Sigmoid colon (tissue), 7 donors: ENCODE data around the gene EIF1AD. TPM values are rescaled to one million over a fixed set of nuclear protein-coding genes. Genes with fewer than 3 reads are reported as not detected.

Experiments used
- DNase-seq: peaks from one replicate; pipeline ENCODE4 v3.0.0-alpha.2; 2019
- H3K27ac ChIP-seq, 4 donors: fragments of 200-600 bp; sonication (generic); one replicate each; pipeline ENCODE4 v1.5.1; 2016 to 2019; ENCODE audit warnings: mild to moderate bottlenecking in 1 of 4
- H3K27me3 ChIP-seq, 3 donors: fragments of 200-600 bp; sonication (generic); one replicate each; pipeline ENCODE4 v1.5.1; 2019; ENCODE audit warnings: mild to moderate bottlenecking in 1 of 3
- H3K36me3 ChIP-seq, 4 donors: fragments of 200-600 bp; sonication (generic); one replicate each; pipeline ENCODE4 v1.5.1; 2016 to 2019
- H3K4me1 ChIP-seq, 4 donors: fragments of 200-600 bp; sonication (generic); one replicate each; pipeline ENCODE4 v1.5.1; 2017 to 2019
- H3K4me3 ChIP-seq, 4 donors: fragments of 200-600 bp; sonication (generic); one replicate each; pipeline ENCODE4 v1.5.1; 2017 to 2019; ENCODE audit warnings: mild to moderate bottlenecking in 2 of 4, moderate library complexity in 1 of 4
- H3K9me3 ChIP-seq, 4 donors: fragments of 200-600 bp in 3 of 4; sonication (generic) in 3 of 4; one replicate each; pipeline versions ENCODE4 v1.5.1 to v1.6.1; 2013 to 2019
- EP300 ChIP-seq, 4 donors: sonication (generic); formaldehyde crosslinking; IDR thresholded peaks; one replicate each; pipeline ENCODE4 v1.6.1; 2017; ENCODE audit warnings: antibody characterized with exemption in 4 of 4
- POLR2A ChIP-seq, 2 donors: fragments of 450-650 bp; IDR thresholded peaks; one replicate each; pipeline ENCODE4 v1.6.1; 2016; ENCODE audit warnings: antibody characterized with exemption in 2 of 2, mild to moderate bottlenecking in 2 of 2, moderate library complexity in 2 of 2
- POLR2AphosphoS5 ChIP-seq, 4 donors: sonication (generic); formaldehyde crosslinking; IDR thresholded peaks; one replicate each; pipeline ENCODE4 v1.6.1; 2017; ENCODE audit warnings: antibody characterized with exemption in 4 of 4
- WGBS, 2 donors: extraction: QIAGEN DNeasy Blood & Tissue Kit; methylation state at CpG; one replicate each; pipeline ENCODE4 v1.1.7; 2013; 5-methylcytosine and 5-hydroxymethylcytosine counted together
- intact Hi-C: fragments of 100-400 bp; cut with DNase I; formaldehyde crosslinking; loops from one replicate; pipeline ENCODE4 v1.15.1; 2023
- polyA plus RNA-seq, 3 donors: library from polyadenylated mRNA; stranded (reverse); fragments of 200-250 nt; gene quantifications; one replicate each; pipeline ENCODE4 v1.2.3, GENCODE V29; 2013
- total RNA-seq, 4 donors: library from RNA; depleted of rRNA; stranded (reverse); fragments of >200 nt; gene quantifications; one replicate each; pipeline ENCODE4 v1.1.0, GENCODE V29; 2016
- TF ChIP-seq, protein P1 (sequence below), 4 experiments: fragments of 450-650 bp in 3 of 4; fragments of 200-600 bp in 1 of 4; IDR thresholded peaks; one replicate each; pipeline ENCODE4 v1.5.1; 2016 to 2019; ENCODE audit warnings: antibody characterized with exemption in 4 of 4, mild to moderate bottlenecking in 3 of 4, moderate library complexity in 2 of 4
- donor health status: healthy with polysubstance abuse.
- donor health status: Bipolar disorder and iron deficiency.
- donor health status: healthy.

Gene EIF1AD
- total and polyA plus RNA-seq, 7 donors = 13.8 to 26.0 (median 20.4) TPM

DNA sequence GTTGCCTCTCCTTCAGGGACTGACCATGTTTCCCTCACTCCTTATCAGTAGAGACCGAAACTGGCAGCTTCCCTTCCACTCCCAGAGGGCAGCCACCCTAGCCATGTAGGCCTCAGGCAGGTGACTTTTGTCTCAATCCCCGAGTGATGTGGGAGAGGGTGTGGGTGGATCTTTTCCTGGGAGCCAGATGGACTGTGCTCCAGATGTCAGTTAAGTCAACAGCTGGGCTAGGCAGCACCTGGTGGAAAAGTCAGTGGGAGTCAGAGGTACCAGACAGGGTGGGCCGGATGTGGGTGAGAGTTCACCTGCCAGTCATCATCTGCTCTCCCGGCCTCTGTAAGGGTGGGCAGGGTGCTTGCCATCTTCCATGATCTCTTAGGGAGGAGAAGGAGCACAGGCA, 2.2 kb upstream of the EIF1AD start:
- Histone ChIP-seq H3K27me3 (no peaks in the 10 kb centered on the region), H3K27ac (no peak overlapping the region), H3K4me1 (peaks cover 0 to 30% (median 26%) of the 10 kb centered on the region in 4 donors), H3K9me3 (no peaks in the 10 kb centered on the region), H3K36me3 (peaks cover 17 to 35% (median 17%) of the 10 kb centered on the region in 4 donors), H3K4me3 (no peak overlapping the region)
- 72 to 89% methylated on average over 4 of the region's 4 CpGs for WGBS, 2 donors
- intact Hi-C loops = loop anchor here (5.0 kb wide), 2 partner anchors 48 to 117 kb away; partner anchors contain the start of genes FIBP and SF3B2
- DNase-seq = no peak
- TF ChIP-seq EP300 (IDR thresholded peaks at IDR 0.05) = no peak
- no peak for TF ChIP-seq POLR2AphosphoS5 (IDR thresholded peaks at IDR 0.05)
- no peak for TF ChIP-seq POLR2A (IDR thresholded peaks at IDR 0.05)
- TF ChIP-seq, protein P1, sequence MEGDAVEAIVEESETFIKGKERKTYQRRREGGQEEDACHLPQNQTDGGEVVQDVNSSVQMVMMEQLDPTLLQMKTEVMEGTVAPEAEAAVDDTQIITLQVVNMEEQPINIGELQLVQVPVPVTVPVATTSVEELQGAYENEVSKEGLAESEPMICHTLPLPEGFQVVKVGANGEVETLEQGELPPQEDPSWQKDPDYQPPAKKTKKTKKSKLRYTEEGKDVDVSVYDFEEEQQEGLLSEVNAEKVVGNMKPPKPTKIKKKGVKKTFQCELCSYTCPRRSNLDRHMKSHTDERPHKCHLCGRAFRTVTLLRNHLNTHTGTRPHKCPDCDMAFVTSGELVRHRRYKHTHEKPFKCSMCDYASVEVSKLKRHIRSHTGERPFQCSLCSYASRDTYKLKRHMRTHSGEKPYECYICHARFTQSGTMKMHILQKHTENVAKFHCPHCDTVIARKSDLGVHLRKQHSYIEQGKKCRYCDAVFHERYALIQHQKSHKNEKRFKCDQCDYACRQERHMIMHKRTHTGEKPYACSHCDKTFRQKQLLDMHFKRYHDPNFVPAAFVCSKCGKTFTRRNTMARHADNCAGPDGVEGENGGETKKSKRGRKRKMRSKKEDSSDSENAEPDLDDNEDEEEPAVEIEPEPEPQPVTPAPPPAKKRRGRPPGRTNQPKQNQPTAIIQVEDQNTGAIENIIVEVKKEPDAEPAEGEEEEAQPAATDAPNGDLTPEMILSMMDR (IDR thresholded peaks at IDR 0.05) = no peak

DNA sequence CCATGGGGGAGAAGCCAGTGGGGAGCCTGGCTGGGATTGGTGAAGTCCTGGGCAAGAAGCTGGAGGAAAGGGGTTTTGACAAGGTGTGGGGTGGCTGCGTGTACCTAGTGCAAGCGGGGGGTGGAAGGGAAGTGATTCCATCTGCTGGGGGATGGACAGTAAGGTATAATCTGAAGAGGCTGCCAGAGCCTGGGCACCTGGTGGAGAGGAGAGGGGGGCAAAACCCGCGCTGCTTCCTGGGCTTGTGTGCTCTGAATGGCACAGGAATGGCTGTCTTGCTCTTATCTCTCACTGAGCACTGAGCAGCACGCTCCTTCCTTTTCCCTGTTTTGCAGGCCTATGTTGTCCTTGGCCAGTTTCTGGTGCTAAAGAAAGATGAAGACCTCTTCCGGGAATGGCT, 1.3 kb upstream of the EIF1AD start:
- H3K4me1 ChIP-seq = peaks cover 0 to 31% (median 26%) of the 10 kb centered on the region in 4 donors
- H3K4me3 ChIP-seq = peak overlapping the region; percentile 66 to 85 (median 72)
- DNase-seq = no peak
- H3K36me3 ChIP-seq = peaks cover 26 to 44% (median 26%) of the 10 kb centered on the region in 4 donors
- intact Hi-C loops = loop anchor here (5.0 kb wide), 2 partner anchors 49 to 116 kb away; partner anchors contain the start of genes FIBP and SF3B2
- H3K27me3 ChIP-seq = no peaks in the 10 kb centered on the region
- WGBS, 2 donors = 48 to 80% methylated on average over 6 of the region's 6 CpGs
- peak overlapping the region; percentile 86 to 94 (median 92) for H3K27ac ChIP-seq
- H3K9me3 ChIP-seq = no peaks in the 10 kb centered on the region
- TF ChIP-seq POLR2A (IDR thresholded peaks at IDR 0.05) = no peak
- TF ChIP-seq, protein P1 (IDR thresholded peaks at IDR 0.05) = no peak
- TF ChIP-seq POLR2AphosphoS5 (IDR thresholded peaks at IDR 0.05) = no peak
- TF ChIP-seq EP300 (IDR thresholded peaks at IDR 0.05) = no peak

DNA sequence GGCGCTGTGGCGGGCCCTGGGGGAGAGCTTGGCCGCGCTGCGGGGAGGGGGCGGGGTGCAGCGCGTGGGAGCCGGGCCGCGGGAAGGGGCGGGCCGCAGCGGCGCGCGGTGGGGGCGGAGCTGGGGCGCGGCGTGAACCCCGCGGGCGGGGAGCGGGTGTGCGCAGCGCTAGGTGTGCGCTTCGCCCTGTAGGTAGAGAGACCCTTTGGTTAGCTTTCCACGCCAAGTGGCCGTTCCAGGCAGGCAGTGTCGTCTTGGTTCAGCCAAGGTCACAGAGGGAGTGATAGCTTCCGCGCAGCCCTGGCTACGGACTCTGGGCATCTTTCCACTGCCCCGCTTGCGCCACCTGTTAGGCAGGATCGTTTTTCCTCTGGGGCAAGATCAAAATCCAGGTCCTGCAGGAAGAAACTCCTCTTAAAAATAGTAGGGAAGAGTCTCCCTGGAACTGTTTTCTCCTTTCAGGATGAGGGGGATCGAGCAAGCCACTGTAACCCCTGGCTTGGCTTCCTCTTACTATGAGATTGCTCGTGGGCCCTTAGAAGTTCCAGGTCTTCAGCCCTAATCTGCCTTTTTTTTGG, 780 bp upstream of the EIF1AD start:
- Histone ChIP-seq H3K4me1 (peaks cover 0 to 31% (median 26%) of the 10 kb centered on the region in 4 donors), H3K27me3 (no peaks in the 10 kb centered on the region), H3K36me3 (peaks cover 26 to 50% (median 31%) of the 10 kb centered on the region in 4 donors), H3K4me3 (peak overlapping the region; percentile 66 to 85 (median 72)), H3K9me3 (no peaks in the 10 kb centered on the region), H3K27ac (peak overlapping the region; percentile 86 to 94 (median 92))
- TF ChIP-seq EP300 (IDR thresholded peaks at IDR 0.05) = no peak
- TF ChIP-seq POLR2A (IDR thresholded peaks at IDR 0.05) = no peak
- TF ChIP-seq POLR2AphosphoS5 (IDR thresholded peaks at IDR 0.05) = peak in 2 of 4 donors; percentile 4 to 32
- peak; percentile 82 for DNase-seq
- intact Hi-C loops = loop anchor here (1.0 to 5.0 kb wide), 3 partner anchors 41 to 115 kb away; partner anchors contain the start of genes FIBP, SART1 and SF3B2
- 0 to 1% methylated on average over 40 of the region's 40 CpGs for WGBS, 2 donors

DNA sequence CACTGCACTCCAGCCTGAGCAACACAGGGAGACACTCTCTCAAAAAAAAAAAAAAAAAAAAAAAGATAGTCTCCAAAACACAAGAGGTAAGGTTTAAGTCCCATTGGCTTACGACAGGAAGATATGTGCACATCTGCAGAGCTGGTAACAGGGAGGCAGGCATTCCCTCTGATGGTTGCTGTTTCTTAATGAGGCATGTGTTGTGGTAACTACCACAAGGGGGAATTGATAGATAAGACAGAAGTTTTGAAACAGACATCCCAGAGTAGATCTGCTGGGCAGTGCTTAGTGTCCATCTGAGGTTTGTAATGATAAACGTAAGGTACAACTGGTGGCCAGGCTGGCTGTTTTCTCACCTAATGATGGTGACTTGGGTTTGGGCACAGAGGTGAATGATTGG, 4.7 kb downstream of the EIF1AD start:
- WGBS, 2 donors = 88 to 90% methylated on average over 2 of the region's 2 CpGs
- peaks cover 28 to 40% (median 30%) of the 10 kb centered on the region in 4 donors for H3K36me3 ChIP-seq
- intact Hi-C loops = no loop called here

DNA sequence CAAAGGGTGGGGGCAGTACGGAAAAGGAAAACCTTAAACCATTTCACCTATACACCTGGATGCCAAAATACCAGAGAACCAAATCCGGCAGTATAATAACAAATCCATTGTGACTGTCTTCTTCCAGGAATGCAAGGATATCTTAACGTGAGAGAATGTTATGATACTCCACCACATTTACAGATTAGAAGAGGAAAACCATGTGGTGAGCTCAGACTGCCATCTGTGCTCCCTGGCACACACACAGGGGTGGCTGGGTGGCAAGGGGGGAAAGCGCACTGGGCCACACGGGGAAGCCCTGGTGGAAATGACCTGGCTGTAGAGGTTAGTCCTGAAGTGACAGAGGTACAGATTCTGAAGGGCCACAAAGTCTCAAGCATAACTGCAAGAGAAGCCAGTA, 9.9 kb downstream of the EIF1AD start:
- H3K9me3 ChIP-seq = no peaks in the 10 kb centered on the region
- 86 to 90% methylated on average over 5 of the region's 5 CpGs for WGBS, 2 donors
- DNase-seq = no peak
- H3K27ac ChIP-seq = no peak overlapping the region
- peaks cover 0 to 6% (median 2%) of the 10 kb centered on the region in 4 donors for H3K36me3 ChIP-seq
- intact Hi-C loops = no loop called here
- no peak for TF ChIP-seq EP300 (IDR thresholded peaks at IDR 0.05)
- TF ChIP-seq, protein P1 (IDR thresholded peaks at IDR 0.05) = no peak
- TF ChIP-seq POLR2A (IDR thresholded peaks at IDR 0.05) = no peak
- no peak for TF ChIP-seq POLR2AphosphoS5 (IDR thresholded peaks at IDR 0.05)
- no peak overlapping the region for H3K4me3 ChIP-seq
- H3K27me3 ChIP-seq = no peaks in the 10 kb centered on the region
- H3K4me1 ChIP-seq = no peaks in the 10 kb centered on the region

More for the DNA sequence above, 4.7 kb downstream of the EIF1AD start:
- Histone ChIP-seq H3K27me3 (no peaks in the 10 kb centered on the region), H3K4me3 (no peak overlapping the region), H3K9me3 (no peaks in the 10 kb centered on the region), H3K4me1 (peaks cover 0 to 22% (median 17%) of the 10 kb centered on the region in 4 donors), H3K27ac (no peak overlapping the region)
- TF ChIP-seq EP300 (IDR thresholded peaks at IDR 0.05) (no peak), POLR2AphosphoS5 (IDR thresholded peaks at IDR 0.05) (no peak), POLR2A (IDR thresholded peaks at IDR 0.05) (no peak)
- TF ChIP-seq, protein P1 (IDR thresholded peaks at IDR 0.05) = no peak
- no peak for DNase-seq
